ENCODE results near the gene GPX8.
A peak's percentile ranks its signal among the peaks of the same experiment; 100 is the strongest.

Gene GPX8

DNA sequence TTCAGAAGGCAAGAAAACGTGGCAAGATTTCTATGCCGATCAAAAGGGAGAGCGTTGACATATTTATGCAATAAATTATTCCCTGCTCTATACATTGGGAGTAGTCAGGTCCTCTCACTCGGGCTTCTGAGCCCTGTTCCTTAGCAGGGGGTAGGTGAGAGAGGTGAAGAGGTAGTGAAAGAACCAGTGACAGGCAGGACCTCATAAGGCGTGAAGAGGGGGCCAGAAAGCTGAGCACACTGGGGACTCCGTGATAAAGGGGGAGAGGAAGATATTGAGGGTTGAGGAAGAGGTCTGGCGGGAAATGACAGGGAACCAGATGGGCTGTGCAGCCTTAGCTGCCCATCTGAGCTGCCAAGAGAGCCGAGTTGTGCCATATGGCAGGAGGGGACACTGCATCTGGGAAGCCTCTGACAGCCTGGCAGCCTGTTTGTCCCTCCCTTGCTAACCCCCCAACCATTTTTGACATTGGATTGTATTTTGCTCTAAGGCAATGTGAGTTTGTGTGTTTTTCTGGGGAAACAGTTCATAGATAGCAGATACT lies 13.8 kb downstream of the GPX8 start:
- H3K36me3 ChIP-seq: no peaks in the 10 kb centered on the region
- peak overlapping the region; percentile 52 to 61 for H3K4me3 ChIP-seq (ENCODE audit: low read depth in 1 of 2, low read length in 1 of 2)
- peaks cover 28 to 29% of the 10 kb centered on the region in 2 experiments for H3K4me1 ChIP-seq (ENCODE audit: control insufficient read depth in 1 of 2, insufficient read depth in 1 of 2, low read depth in 1 of 2, low read length in 1 of 2)
- TF ChIP-seq, protein P1, sequence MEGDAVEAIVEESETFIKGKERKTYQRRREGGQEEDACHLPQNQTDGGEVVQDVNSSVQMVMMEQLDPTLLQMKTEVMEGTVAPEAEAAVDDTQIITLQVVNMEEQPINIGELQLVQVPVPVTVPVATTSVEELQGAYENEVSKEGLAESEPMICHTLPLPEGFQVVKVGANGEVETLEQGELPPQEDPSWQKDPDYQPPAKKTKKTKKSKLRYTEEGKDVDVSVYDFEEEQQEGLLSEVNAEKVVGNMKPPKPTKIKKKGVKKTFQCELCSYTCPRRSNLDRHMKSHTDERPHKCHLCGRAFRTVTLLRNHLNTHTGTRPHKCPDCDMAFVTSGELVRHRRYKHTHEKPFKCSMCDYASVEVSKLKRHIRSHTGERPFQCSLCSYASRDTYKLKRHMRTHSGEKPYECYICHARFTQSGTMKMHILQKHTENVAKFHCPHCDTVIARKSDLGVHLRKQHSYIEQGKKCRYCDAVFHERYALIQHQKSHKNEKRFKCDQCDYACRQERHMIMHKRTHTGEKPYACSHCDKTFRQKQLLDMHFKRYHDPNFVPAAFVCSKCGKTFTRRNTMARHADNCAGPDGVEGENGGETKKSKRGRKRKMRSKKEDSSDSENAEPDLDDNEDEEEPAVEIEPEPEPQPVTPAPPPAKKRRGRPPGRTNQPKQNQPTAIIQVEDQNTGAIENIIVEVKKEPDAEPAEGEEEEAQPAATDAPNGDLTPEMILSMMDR (IDR thresholded peaks at IDR 0.05): no peak
- no peaks in the 10 kb centered on the region for H3K9me3 ChIP-seq
- H3K27me3 ChIP-seq: peaks cover 100% of the 10 kb centered on the region
- H3K27ac ChIP-seq: no peak overlapping the region

DNA sequence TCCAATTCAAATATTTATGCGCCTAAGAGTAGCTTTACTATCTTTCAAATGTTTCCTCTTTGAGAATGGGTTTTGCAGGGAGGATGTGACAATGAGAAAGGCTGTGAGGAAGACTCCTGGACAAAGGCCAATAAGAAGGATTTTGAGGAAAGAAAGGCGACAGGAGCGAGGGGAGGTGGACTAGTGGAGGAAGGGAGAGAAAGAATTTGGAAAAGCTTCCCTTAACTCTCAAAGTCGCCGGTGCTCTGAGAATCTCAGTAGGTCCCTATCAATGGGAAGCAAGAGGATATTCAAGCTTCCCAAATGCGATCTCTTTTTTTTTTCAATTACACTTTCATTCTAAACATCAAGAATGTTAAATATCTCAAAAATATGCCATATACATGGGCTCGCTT lies 15.8 kb downstream of the GPX8 start:
- Histone ChIP-seq H3K9me3 (no peaks in the 10 kb centered on the region), H3K27me3 (peaks cover 100% of the 10 kb centered on the region), H3K4me3 (ENCODE audit: low read depth in 1 of 2, low read length in 1 of 2) (no peak overlapping the region), H3K27ac (no peak overlapping the region), H3K36me3 (no peaks in the 10 kb centered on the region), H3K4me1 (ENCODE audit: control insufficient read depth in 1 of 2, insufficient read depth in 1 of 2, low read depth in 1 of 2, low read length in 1 of 2) (peaks cover 28 to 29% of the 10 kb centered on the region in 2 experiments)
- TF ChIP-seq, protein P1 (IDR thresholded peaks at IDR 0.05): no peak

DNA sequence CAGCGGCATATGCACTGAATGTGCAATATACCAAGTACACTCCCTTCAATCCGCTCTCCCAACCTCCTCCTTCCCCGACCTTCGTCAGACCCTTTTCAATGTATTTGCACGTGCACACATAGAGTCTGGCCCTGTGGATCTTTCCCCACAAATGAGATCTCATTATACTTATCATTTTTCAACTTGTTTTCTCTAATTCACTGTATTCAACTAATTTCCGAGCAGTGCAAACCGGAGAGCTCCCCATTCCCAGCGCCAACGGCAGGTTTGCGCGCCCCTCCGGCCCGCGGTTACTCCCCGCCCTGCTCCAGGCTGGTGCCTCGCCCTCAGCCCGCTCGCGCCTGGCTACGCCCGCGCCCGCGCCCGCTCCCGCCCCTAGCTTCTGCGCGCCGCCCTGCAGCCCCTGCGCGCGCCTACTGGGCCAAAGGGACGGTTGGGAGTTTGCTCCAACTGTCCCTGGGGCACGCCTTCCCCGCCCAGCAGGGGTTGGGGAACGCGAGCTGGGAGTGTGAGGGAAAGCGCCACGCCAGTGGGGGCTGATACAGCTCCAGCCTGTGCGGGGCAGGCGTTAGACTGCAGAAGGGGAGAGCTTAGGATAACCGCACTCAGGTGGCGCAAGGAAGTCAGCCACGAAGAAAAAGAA lies 16.3 kb downstream of the GPX8 start:
- peaks cover 28 to 29% of the 10 kb centered on the region in 2 experiments for H3K4me1 ChIP-seq (ENCODE audit: control insufficient read depth in 1 of 2, insufficient read depth in 1 of 2, low read depth in 1 of 2, low read length in 1 of 2)
- H3K36me3 ChIP-seq: no peaks in the 10 kb centered on the region
- H3K4me3 ChIP-seq (ENCODE audit: low read depth in 1 of 2, low read length in 1 of 2): no peak overlapping the region
- H3K27me3 ChIP-seq: peaks cover 100% of the 10 kb centered on the region
- no peak overlapping the region for H3K27ac ChIP-seq
- no peaks in the 10 kb centered on the region for H3K9me3 ChIP-seq
- TF ChIP-seq, protein P1 (IDR thresholded peaks at IDR 0.05): no peak

DNA sequence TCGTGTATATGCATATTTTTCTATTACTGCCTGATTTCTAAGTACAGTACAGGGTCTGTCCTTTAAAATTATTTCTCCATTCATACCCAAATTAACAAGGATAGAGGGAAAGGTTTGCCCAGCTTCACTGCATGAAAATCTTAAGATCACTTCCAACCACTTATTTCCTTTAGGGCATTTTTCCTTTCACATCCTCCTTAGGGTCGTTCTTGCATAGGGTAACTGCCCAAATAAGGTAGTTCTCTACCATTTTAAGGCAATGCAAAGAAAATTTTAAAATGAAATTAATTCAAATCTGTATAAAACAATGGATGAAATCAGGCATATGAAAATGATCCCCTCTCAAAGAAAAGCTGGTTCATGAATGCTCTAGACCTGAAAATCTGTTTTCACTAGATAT lies 17.1 kb downstream of the GPX8 start:
- no peaks in the 10 kb centered on the region for H3K36me3 ChIP-seq
- TF ChIP-seq, protein P1 (IDR thresholded peaks at IDR 0.05): no peak
- no peaks in the 10 kb centered on the region for H3K9me3 ChIP-seq
- H3K4me3 ChIP-seq (ENCODE audit: low read depth in 1 of 2, low read length in 1 of 2): no peak overlapping the region
- H3K4me1 ChIP-seq (ENCODE audit: control insufficient read depth in 1 of 2, insufficient read depth in 1 of 2, low read depth in 1 of 2, low read length in 1 of 2): peaks cover 26 to 28% of the 10 kb centered on the region in 2 experiments
- no peak overlapping the region for H3K27ac ChIP-seq
- H3K27me3 ChIP-seq: peaks cover 100% of the 10 kb centered on the region

DNA sequence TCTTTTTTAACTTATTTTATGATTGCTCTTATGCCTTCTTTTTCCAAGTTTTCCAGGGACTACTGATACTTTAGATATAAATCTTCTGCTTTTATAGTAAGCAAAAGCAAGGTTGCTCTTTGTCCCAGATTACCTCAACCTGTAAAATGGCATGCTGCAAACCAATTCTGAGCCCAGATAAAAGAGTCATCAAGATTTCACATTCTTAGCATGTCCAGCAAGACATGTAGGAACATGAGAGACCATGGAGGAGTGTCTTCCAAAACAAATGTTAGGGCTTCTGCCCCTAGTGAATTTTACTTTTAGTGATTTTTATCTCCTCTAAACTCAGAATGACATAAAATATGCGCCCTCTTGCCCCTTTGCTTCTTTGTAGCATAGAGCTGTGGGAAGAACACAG lies 20.0 kb downstream of the GPX8 start:
- TF ChIP-seq, protein P1 (IDR thresholded peaks at IDR 0.05): no peak

More for the DNA sequence above, 20.0 kb downstream of the GPX8 start:
- Histone ChIP-seq H3K4me1 (ENCODE audit: control insufficient read depth in 1 of 2, insufficient read depth in 1 of 2, low read depth in 1 of 2, low read length in 1 of 2) (peaks cover 10 to 13% of the 10 kb centered on the region in 2 experiments), H3K4me3 (ENCODE audit: low read depth in 1 of 2, low read length in 1 of 2) (no peak overlapping the region), H3K27ac (no peak overlapping the region), H3K27me3 (peaks cover 100% of the 10 kb centered on the region), H3K9me3 (no peaks in the 10 kb centered on the region), H3K36me3 (no peaks in the 10 kb centered on the region)

Data from neutrophil (primary cell).